ENCODE results near the gene TMPRSS3.

TMPRSS3 gene

GRCh38 chr21:42429021-42429420 is 33.2 kb upstream of the TMPRSS3 start:
- H3K4me2 ChIP-seq (ENCODE audit: low read depth, low read length, poor library complexity, severe bottlenecking), result no peak overlapping the region
- no peaks in the 10 kb centered on the region for H3F3A ChIP-seq (ENCODE audit: insufficient read depth)
- H3K36me3 ChIP-seq (ENCODE audit: low read length), result no peaks in the 10 kb centered on the region
- H3K27me3 ChIP-seq (ENCODE audit: low read length), result no peaks in the 10 kb centered on the region
- H3K27ac ChIP-seq (ENCODE audit: low read depth, low read length), result no peak overlapping the region
- H2AFZ ChIP-seq (ENCODE audit: low read depth, low read length, severe bottlenecking), result no peak overlapping the region
- H3K79me2 ChIP-seq (ENCODE audit: insufficient read depth, low read length), result no peaks in the 10 kb centered on the region
- no peak overlapping the region for H3K9ac ChIP-seq (ENCODE audit: low read length)
- TF ChIP-seq EZH2phosphoT487 (conservative IDR thresholded peaks at IDR 0.05; ENCODE audit: low read length), result no peak
- TF ChIP-seq, protein P1, sequence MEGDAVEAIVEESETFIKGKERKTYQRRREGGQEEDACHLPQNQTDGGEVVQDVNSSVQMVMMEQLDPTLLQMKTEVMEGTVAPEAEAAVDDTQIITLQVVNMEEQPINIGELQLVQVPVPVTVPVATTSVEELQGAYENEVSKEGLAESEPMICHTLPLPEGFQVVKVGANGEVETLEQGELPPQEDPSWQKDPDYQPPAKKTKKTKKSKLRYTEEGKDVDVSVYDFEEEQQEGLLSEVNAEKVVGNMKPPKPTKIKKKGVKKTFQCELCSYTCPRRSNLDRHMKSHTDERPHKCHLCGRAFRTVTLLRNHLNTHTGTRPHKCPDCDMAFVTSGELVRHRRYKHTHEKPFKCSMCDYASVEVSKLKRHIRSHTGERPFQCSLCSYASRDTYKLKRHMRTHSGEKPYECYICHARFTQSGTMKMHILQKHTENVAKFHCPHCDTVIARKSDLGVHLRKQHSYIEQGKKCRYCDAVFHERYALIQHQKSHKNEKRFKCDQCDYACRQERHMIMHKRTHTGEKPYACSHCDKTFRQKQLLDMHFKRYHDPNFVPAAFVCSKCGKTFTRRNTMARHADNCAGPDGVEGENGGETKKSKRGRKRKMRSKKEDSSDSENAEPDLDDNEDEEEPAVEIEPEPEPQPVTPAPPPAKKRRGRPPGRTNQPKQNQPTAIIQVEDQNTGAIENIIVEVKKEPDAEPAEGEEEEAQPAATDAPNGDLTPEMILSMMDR (IDR thresholded peaks at IDR 0.05; ENCODE audit: insufficient read depth, low read length, poor library complexity, severe bottlenecking), result no peak
- H3K4me3 ChIP-seq (ENCODE audit: insufficient read depth, low read length, poor library complexity, severe bottlenecking), result no peak overlapping the region
- H3K9me3 ChIP-seq (ENCODE audit: insufficient read depth, low read length), result peaks cover 5% of the 10 kb centered on the region; the same call in 1 of the 2 replicates
- H3K9me2 ChIP-seq (replicated peaks; ENCODE audit: insufficient read depth, low read length), result no peaks in the 10 kb centered on the region
- no peaks in the 10 kb centered on the region for H4K20me1 ChIP-seq (ENCODE audit: low read depth, low read length)

- H2AFZ ChIP-seq (ENCODE audit: low read depth, low read length, severe bottlenecking), result no peak overlapping the region
- no peak overlapping the region for H3K9ac ChIP-seq (ENCODE audit: low read length)
- H3K36me3 ChIP-seq (ENCODE audit: low read length), result no peaks in the 10 kb centered on the region
- H3K79me2 ChIP-seq (ENCODE audit: insufficient read depth, low read length), result no peaks in the 10 kb centered on the region
- no peaks in the 10 kb centered on the region for H4K20me1 ChIP-seq (ENCODE audit: low read depth, low read length)
- no peak overlapping the region for H3K4me2 ChIP-seq (ENCODE audit: low read depth, low read length, poor library complexity, severe bottlenecking)
- H3F3A ChIP-seq (ENCODE audit: insufficient read depth), result no peaks in the 10 kb centered on the region
- H3K9me2 ChIP-seq (replicated peaks; ENCODE audit: insufficient read depth, low read length), result no peaks in the 10 kb centered on the region
- H3K9me3 ChIP-seq (ENCODE audit: insufficient read depth, low read length), result peaks cover 5% of the 10 kb centered on the region; the same call in 1 of the 2 replicates
- H3K4me3 ChIP-seq (ENCODE audit: insufficient read depth, low read length, poor library complexity, severe bottlenecking), result no peak overlapping the region
- H3K27ac ChIP-seq (ENCODE audit: low read depth, low read length), result no peak overlapping the region
- no peak for TF ChIP-seq EZH2phosphoT487 (conservative IDR thresholded peaks at IDR 0.05; ENCODE audit: low read length)
- TF ChIP-seq, protein P1 (IDR thresholded peaks at IDR 0.05; ENCODE audit: insufficient read depth, low read length, poor library complexity, severe bottlenecking), result no peak
- no peaks in the 10 kb centered on the region for H3K27me3 ChIP-seq (ENCODE audit: low read length)
Measured at GRCh38 chr21:42427809-42428419, 32.1 kb upstream of the TMPRSS3 start.

DNA sequence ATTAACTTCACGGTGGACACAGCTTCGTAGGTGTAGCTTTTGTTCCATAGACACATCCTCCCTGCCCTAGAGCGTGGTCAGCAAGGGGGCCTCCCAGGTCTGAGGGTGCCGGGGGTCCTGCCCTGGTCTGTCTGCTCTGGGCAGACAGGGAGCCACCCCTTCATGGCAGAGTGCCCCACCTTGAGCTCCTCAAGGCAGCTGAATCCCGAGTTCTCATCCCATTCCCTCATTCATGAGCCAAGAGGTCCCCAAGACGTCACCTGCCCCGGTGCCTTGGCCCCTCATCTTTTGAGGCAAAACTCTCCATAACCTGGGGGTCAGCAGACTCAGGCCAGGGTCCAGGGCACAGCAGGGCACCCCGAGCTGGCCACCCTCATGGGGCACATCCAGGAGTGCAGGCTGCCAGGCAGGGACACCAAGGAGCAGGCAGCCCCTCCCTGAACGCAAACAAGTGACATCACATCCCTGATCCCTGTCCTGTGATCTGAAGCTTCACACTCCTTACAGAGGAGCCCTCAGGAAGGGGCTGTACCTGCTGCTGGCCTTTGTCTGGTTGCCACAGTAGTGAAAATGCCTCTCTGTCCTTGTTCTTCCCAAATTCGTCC is 31.1 kb upstream of the TMPRSS3 start:
- Histone ChIP-seq H3K27ac (ENCODE audit: low read depth, low read length) (no peak overlapping the region), H3K9ac (ENCODE audit: low read length) (no peak overlapping the region), H3K4me2 (ENCODE audit: low read depth, low read length, poor library complexity, severe bottlenecking) (no peak overlapping the region)

More for the DNA sequence above, 31.1 kb upstream of the TMPRSS3 start:
- Histone ChIP-seq H3K9me3 (ENCODE audit: insufficient read depth, low read length) (no peaks in the 10 kb centered on the region), H3K9me2 (replicated peaks; ENCODE audit: insufficient read depth, low read length) (no peaks in the 10 kb centered on the region), H3K79me2 (ENCODE audit: insufficient read depth, low read length) (no peaks in the 10 kb centered on the region), H3K4me3 (ENCODE audit: insufficient read depth, low read length, poor library complexity, severe bottlenecking) (no peak overlapping the region), H3K27me3 (ENCODE audit: low read length) (no peaks in the 10 kb centered on the region), H2AFZ (ENCODE audit: low read depth, low read length, severe bottlenecking) (no peak overlapping the region), H4K20me1 (ENCODE audit: low read depth, low read length) (no peaks in the 10 kb centered on the region), H3K36me3 (ENCODE audit: low read length) (no peaks in the 10 kb centered on the region), H3F3A (ENCODE audit: insufficient read depth) (no peaks in the 10 kb centered on the region)
- no peak for TF ChIP-seq EZH2phosphoT487 (conservative IDR thresholded peaks at IDR 0.05; ENCODE audit: low read length)
- TF ChIP-seq, protein P1 (IDR thresholded peaks at IDR 0.05; ENCODE audit: insufficient read depth, low read length, poor library complexity, severe bottlenecking), result no peak

All from SU-DHL-6 (cell line).